ENCODE results near the gene GPRASP1. TPM values are rescaled to one million over a fixed set of nuclear protein-coding genes. Genes with fewer than 3 reads are reported as not detected.
"Not testable (repeated sequence)": the region's sequence is repeated elsewhere in the genome, so short reads cannot be mapped to it uniquely, and the experiment has no call there.

Gene GPRASP1
- total and polyA plus RNA-seq, 7 donors = 0.23 to 28.6 (median 13.6) TPM

GRCh38 chrX:102652031-102652688, 877 bp downstream of the GPRASP1 start:
- no peak for TF ChIP-seq POLR2A (IDR thresholded peaks at IDR 0.05)
- no peak for TF ChIP-seq EP300 (IDR thresholded peaks at IDR 0.05)
- TF ChIP-seq POLR2AphosphoS5 (IDR thresholded peaks at IDR 0.05) = peak in 3 of 4 donors; percentile 44 to 55 (median 48)
- TF ChIP-seq, protein P1, sequence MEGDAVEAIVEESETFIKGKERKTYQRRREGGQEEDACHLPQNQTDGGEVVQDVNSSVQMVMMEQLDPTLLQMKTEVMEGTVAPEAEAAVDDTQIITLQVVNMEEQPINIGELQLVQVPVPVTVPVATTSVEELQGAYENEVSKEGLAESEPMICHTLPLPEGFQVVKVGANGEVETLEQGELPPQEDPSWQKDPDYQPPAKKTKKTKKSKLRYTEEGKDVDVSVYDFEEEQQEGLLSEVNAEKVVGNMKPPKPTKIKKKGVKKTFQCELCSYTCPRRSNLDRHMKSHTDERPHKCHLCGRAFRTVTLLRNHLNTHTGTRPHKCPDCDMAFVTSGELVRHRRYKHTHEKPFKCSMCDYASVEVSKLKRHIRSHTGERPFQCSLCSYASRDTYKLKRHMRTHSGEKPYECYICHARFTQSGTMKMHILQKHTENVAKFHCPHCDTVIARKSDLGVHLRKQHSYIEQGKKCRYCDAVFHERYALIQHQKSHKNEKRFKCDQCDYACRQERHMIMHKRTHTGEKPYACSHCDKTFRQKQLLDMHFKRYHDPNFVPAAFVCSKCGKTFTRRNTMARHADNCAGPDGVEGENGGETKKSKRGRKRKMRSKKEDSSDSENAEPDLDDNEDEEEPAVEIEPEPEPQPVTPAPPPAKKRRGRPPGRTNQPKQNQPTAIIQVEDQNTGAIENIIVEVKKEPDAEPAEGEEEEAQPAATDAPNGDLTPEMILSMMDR (IDR thresholded peaks at IDR 0.05) = peak; percentile 30 to 57 (median 47)
- H3K27me3 ChIP-seq = no peaks in the 10 kb centered on the region
- no peaks in the 10 kb centered on the region for H3K9me3 ChIP-seq
- H3K27ac ChIP-seq = peak overlapping the region; percentile 80 to 89 (median 85)
- 13 to 26% methylated on average over 22 of the region's 22 CpGs for WGBS, 2 donors
- H3K4me3 ChIP-seq = peak overlapping the region; percentile 65 to 73 (median 68)
- intact Hi-C loops (cut with DNase I) = loop anchor here (5.0 kb wide), 2 partner anchors 115 to 135 kb away; partner anchors contain the start of gene TMSB15A
- peaks cover 0 to 18% (median 3%) of the 10 kb centered on the region in 4 donors for H3K4me1 ChIP-seq
- no peaks in the 10 kb centered on the region for H3K36me3 ChIP-seq
- DNase-seq = peak; percentile 83

DNA sequence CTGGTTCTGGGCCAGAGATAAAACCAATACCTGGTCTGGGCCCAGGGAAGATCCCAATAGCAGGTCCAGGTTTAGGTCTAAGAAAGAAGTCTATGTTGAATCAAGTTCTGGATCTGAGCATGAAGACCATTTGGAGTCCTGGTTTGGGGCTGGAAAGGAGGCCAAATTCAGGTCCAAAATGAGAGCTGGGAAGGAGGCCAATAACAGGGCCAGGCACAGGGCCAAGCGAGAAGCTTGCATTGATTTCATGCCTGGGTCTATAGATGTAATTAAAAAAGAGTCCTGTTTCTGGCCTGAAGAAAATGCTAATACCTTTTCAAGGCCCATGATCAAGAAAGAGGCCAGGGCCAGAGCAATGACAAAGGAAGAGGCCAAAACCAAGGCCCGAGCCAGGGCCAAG, 3.4 kb downstream of the GPRASP1 start:
- intact Hi-C loops (cut with DNase I) = loop anchor here (5.0 kb wide), 2 partner anchors 113 to 137 kb away; partner anchors contain the start of gene TMSB15A
- no peak for DNase-seq
- H3K27me3 ChIP-seq = no peaks in the 10 kb centered on the region
- H3K36me3 ChIP-seq = no peaks in the 10 kb centered on the region
- WGBS, 2 donors = 90 to 97% methylated on average over 2 of the region's 2 CpGs
- H3K4me1 ChIP-seq = peaks cover 0 to 18% (median 3%) of the 10 kb centered on the region in 4 donors
- H3K4me3 ChIP-seq = no peak overlapping the region
- H3K27ac ChIP-seq = no peak overlapping the region
- no peaks in the 10 kb centered on the region for H3K9me3 ChIP-seq
- TF ChIP-seq POLR2A (IDR thresholded peaks at IDR 0.05) = no peak
- TF ChIP-seq EP300 (IDR thresholded peaks at IDR 0.05) = no peak
- TF ChIP-seq, protein P1 (IDR thresholded peaks at IDR 0.05) = no peak
- no peak for TF ChIP-seq POLR2AphosphoS5 (IDR thresholded peaks at IDR 0.05)

DNA sequence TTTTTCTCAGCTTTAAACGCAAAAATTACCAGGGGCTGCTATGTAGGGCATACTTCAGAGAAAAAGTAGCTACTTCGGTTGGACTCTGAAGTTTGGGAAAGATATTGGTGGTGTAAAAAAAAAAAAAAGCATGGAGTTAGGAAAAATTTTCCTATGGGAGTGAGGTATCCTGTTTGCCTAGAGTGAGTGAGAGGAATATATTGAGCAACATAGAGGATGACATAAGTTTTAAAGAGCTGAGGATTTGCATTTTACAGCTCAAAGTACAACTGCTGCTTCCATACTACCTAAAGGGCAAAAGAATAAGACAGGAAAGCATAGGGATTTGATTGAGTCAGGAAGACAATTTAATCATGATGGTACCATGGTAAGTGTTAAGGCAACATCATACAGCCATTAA, 7.3 kb downstream of the GPRASP1 start:
- no peaks in the 10 kb centered on the region for H3K27me3 ChIP-seq
- H3K4me3 ChIP-seq = no peak overlapping the region
- H3K27ac ChIP-seq = no peak overlapping the region
- intact Hi-C loops (cut with DNase I) = no loop called here
- TF ChIP-seq POLR2A (IDR thresholded peaks at IDR 0.05) = no peak
- no peak for TF ChIP-seq EP300 (IDR thresholded peaks at IDR 0.05)
- TF ChIP-seq, protein P1 (IDR thresholded peaks at IDR 0.05) = no peak
- no peak for TF ChIP-seq POLR2AphosphoS5 (IDR thresholded peaks at IDR 0.05)
- 48 to 78% methylated on average over 2 of the region's 2 CpGs for WGBS, 2 donors
- DNase-seq = no peak
- no peaks in the 10 kb centered on the region for H3K36me3 ChIP-seq
- H3K9me3 ChIP-seq = no peaks in the 10 kb centered on the region
- H3K4me1 ChIP-seq = peaks cover 0 to 18% (median 7%) of the 10 kb centered on the region in 4 donors

DNA sequence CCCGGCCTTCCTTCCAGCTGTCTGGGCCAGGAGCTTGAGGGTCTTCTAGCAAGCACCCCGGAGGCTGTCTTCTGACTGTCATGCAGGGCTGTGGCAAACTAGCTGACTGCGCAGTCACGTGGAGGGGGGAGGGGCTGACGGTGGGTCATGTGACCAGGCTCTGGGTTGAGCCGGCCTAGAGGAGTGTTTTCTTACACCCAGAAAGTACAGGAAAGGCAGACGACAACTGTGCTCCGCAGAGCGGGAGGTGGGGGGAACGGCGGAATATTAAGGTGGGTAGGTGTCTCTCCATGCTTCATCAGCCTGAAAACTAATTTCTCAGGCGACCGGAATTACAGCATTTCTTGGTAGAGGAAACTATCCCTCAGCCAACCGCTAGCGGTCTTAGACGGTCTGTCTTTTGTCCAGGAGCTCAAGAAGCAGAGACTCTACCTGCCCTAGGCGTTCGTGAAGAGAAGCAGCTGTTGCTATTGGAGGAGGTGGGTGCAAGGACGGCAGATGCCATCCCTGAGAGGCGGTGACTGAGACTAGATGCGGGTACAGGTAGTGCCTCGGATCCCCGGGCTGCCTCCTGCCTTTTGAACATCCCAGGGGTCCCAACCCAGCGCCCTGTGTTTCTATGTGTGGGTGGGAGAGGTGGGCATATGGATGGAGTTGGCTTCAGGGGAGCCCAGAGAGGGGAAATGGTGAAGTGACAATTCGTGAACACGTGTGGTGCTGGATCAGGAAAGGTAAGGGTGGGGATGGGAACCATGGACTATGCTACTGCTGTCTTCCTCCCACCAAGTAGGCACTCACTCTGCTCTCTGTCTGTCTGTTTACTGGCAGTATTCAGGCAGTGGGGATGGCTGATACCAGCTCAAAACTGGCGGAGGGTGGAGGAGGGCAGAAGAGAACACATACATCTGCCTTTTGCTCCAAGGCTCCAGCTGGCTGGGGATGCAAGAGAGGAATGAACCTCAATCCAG, 8.8 kb downstream of the GPRASP1 start:
- Histone ChIP-seq H3K27ac (peak overlapping the region; percentile 56 to 74 (median 69)), H3K4me3 (peak overlapping the region; percentile 28 to 51 (median 46)), H3K9me3 (no peaks in the 10 kb centered on the region), H3K27me3 (no peaks in the 10 kb centered on the region), H3K4me1 (peaks cover 0 to 7% (median 2%) of the 10 kb centered on the region in 4 donors), H3K36me3 (no peaks in the 10 kb centered on the region)
- intact Hi-C loops (cut with DNase I) = no loop called here
- peak; percentile 27 to 72 (median 53) for TF ChIP-seq POLR2AphosphoS5 (IDR thresholded peaks at IDR 0.05)
- TF ChIP-seq, protein P1 (IDR thresholded peaks at IDR 0.05) = no peak
- DNase-seq = peak; percentile 92
- WGBS, 2 donors = 11 to 14% methylated on average over 27 of the region's 27 CpGs

GRCh38 chrX:102663820-102664219, 12.5 kb downstream of the GPRASP1 start:
- WGBS, 2 donors = 98 to 100% methylated on average over 4 of the region's 4 CpGs
- DNase-seq; H3K36me3 ChIP-seq; intact Hi-C loops (cut with DNase I); H3K27me3 ChIP-seq; H3K9me3 ChIP-seq; H3K4me1 ChIP-seq; H3K4me3 ChIP-seq; H3K27ac ChIP-seq: not testable (repeated sequence)

DNA sequence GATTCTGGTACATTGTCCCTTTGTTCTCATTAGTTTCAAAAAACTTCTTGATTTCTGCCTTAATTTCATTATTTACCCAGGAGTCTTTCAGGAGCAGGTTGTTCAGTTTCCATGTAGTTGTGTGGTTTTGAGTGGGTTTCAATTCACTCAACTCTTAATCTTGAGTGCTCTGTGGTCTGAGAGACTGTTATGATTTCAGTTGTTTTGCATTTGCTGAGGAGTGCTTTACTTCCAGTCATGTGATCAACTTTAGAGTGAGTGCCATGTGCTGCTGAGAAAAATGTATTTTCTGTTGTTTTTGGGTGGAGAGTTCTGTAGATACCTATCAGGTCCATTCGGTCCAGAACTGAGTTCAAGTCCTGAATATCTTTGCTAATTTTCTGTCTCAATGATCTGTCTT, 15.8 kb downstream of the GPRASP1 start:
- WGBS, 2 donors = 91 to 98% methylated on average over 1 of the region's 1 CpG
- DNase-seq; intact Hi-C loops (cut with DNase I); H3K9me3 ChIP-seq; H3K27ac ChIP-seq; H3K36me3 ChIP-seq; H3K4me3 ChIP-seq; H3K4me1 ChIP-seq; H3K27me3 ChIP-seq: not testable (repeated sequence)

Data from sigmoid colon (tissue), 7 donors.